WERI-Rb-1 (cell line): ENCODE measurements around the gene CENATAC.
"Not testable (repeated sequence)": the region's sequence is repeated elsewhere in the genome, so short reads cannot be mapped to it uniquely, and the experiment has no call there.

Experiments
- DNase-seq: peaks from one replicate; pipeline ENCODE4 v3.0.0-alpha.2; 2020
- H3K27ac ChIP-seq: fragments of 250-450 bp; sonication (Bioruptor Pico); 2 replicates; pipeline ENCODE4 v1.5.1; 2020; ENCODE audit warnings: mild to moderate bottlenecking, moderate library complexity
- H3K27me3 ChIP-seq: fragments of 250-450 bp; sonication (Bioruptor Pico); 2 replicates; pipeline ENCODE4 v1.5.1; 2021; ENCODE audit warnings: mild to moderate bottlenecking, low read depth, moderate library complexity; ENCODE audit not compliant: insufficient read depth, severe bottlenecking
- H3K36me3 ChIP-seq: fragments of 250-450 bp; sonication (Bioruptor Pico); 2 replicates; pipeline ENCODE4 v1.5.1; 2020; ENCODE audit warnings: mild to moderate bottlenecking, moderate library complexity
- H3K4me3 ChIP-seq: 2 replicates; pipeline ENCODE4 v1.5.1; 2011; ENCODE audit warnings: low read depth, mild to moderate bottlenecking, control low read depth, low read length
- H3K9me3 ChIP-seq: fragments of 250-450 bp; sonication (Bioruptor Pico); 2 replicates; pipeline ENCODE4 v1.5.1; 2021; ENCODE audit warnings: mild to moderate bottlenecking, moderate library complexity; ENCODE audit not compliant: severe bottlenecking
- CTCF ChIP-seq: IDR thresholded peaks from 2 replicates; pipeline ENCODE4 v1.5.1; 2011; ENCODE audit warnings: low read depth, mild to moderate bottlenecking, control low read depth, inconsistent platforms, low read length

Gene CENATAC

DNA sequence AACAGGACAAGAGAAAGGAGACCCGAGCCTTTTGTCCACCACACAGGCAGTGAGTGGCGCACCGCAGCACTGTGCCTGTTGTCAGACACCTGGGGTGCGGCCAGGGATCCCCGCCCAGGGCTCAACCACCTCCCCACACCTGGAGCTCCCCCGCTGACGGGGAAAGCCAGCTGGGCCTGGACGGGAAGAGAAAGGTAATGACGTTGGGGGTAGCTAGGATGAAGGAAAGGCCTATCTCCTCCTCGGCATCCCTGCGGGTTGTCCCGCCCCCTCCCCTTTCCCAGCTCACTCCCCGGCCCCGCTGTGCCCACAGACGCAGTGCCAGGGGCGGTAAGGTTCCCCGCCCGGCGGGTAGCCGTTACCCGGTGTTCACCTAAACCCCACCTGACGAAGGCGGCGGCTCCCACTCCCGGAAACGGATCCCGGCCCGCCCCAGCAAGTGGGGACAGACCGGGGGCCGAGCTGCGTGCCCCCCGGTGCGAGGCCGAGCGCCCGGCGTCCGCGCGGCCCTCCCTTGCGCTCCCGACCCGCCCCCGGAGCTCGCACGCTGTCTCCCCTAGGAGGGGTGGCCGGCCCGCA lies 58.6 kb downstream of the CENATAC start:
- DNase-seq = peak; percentile 31
- H3K4me3 ChIP-seq = peak overlapping the region; percentile 76
- H3K9me3 ChIP-seq = no peaks in the 10 kb centered on the region
- peak overlapping the region; percentile 86 for H3K27ac ChIP-seq
- H3K27me3 ChIP-seq = no peaks in the 10 kb centered on the region
- peaks cover 43% of the 10 kb centered on the region for H3K36me3 ChIP-seq
- TF ChIP-seq CTCF = no peak

GRCh38 chr11:119057000-119057769 lies 59.2 kb downstream of the CENATAC start, which contains the start of gene HYOU1:
Gene HYOU1, minus strand, starts transcription at chr11:119057205. Its CDS starts 1,045 bp downstream, at chr11:119056160.
- no peaks in the 10 kb centered on the region for H3K27me3 ChIP-seq
- peak; percentile 25; the same call in 1 of the 2 replicates for TF ChIP-seq CTCF

GRCh38 chr11:119059128-119059527 lies 61.2 kb downstream of the CENATAC start:
- DNase-seq, H3K27ac ChIP-seq, H3K27me3 ChIP-seq, H3K9me3 ChIP-seq, H3K4me3 ChIP-seq: not testable (repeated sequence)
- peaks cover 16% of the 10 kb centered on the region for H3K36me3 ChIP-seq

More at GRCh38 chr11:119057000-119057769, 59.2 kb downstream of the CENATAC start, which contains the start of gene HYOU1:
- Histone ChIP-seq H3K36me3 (peaks cover 36% of the 10 kb centered on the region), H3K4me3 (peak within 1 kb of the TSS; percentile 76), H3K9me3 (no peaks in the 10 kb centered on the region), H3K27ac (peak within 1 kb of the TSS; percentile 86)
- DNase-seq = peak; percentile 98

DNA sequence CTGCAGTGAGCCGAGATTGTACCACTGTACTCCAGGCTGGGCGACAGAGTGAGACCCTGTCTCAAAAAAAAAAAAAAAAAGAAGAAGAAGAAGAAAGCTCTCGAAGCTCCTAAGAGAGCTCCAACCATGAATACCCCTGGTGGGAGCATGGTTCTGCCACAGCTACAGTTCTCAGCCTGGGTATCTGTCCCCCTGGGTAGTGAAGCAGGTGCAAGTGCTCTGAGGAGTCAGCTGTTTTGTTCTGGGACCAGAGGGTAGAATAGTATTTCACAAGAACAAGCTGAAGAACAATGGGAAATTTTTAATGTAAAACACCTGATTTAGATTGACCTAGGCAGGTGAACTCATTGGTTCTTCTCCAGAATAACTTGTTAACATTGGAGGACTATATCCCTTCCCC lies 63.3 kb downstream of the CENATAC start:
- no peaks in the 10 kb centered on the region for H3K27me3 ChIP-seq
- H3K27ac ChIP-seq = no peak overlapping the region
- TF ChIP-seq CTCF = no peak
- no peaks in the 10 kb centered on the region for H3K9me3 ChIP-seq
- no peak overlapping the region for H3K4me3 ChIP-seq
- no peak for DNase-seq
- H3K36me3 ChIP-seq = no peaks in the 10 kb centered on the region

GRCh38 chr11:119062779-119063178 lies 64.8 kb downstream of the CENATAC start:
- Histone ChIP-seq H3K27me3 (no peaks in the 10 kb centered on the region), H3K4me3 (no peak overlapping the region), H3K9me3 (no peaks in the 10 kb centered on the region), H3K36me3 (no peaks in the 10 kb centered on the region), H3K27ac (no peak overlapping the region)
- DNase-seq = no peak
- no peak for TF ChIP-seq CTCF

DNA sequence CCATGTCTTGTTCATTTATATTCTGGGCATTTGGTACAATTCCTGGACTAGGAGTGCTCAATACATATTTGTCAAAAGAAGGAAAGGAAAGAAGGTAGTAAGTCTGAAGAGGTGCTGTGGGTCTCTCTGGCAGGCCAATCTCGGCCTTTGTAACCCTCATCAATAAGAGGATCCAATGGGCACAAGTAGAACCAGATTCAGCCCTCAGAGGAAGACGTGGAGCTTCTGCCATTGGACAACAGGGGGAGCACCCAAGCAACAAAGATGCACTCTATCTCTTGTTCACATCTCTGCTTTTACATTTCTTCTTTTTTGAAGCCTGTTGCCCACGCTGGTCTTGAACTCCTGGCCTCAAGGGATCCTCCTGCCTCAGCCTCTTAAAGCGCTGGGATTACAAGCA lies 67.4 kb downstream of the CENATAC start:
- no peaks in the 10 kb centered on the region for H3K27me3 ChIP-seq
- peak; percentile 76 for TF ChIP-seq CTCF
- H3K27ac ChIP-seq = no peak overlapping the region
- no peak overlapping the region for H3K4me3 ChIP-seq
- peaks cover 11% of the 10 kb centered on the region for H3K36me3 ChIP-seq
- no peaks in the 10 kb centered on the region for H3K9me3 ChIP-seq
- DNase-seq = peak; percentile 52
